Activated CD8-positive, alpha-beta memory T cell treated with anti-CD3 and anti-CD28 coated beads, Interleukin-2, amount 50 U/mL, for 48 hours (primary cell): ENCODE measurements around the gene ZNF282.

Experiments used
- DNase-seq: peaks from one replicate; pipeline ENCODE4 v3.0.0-alpha.2; 2020

Gene ZNF282

DNA sequence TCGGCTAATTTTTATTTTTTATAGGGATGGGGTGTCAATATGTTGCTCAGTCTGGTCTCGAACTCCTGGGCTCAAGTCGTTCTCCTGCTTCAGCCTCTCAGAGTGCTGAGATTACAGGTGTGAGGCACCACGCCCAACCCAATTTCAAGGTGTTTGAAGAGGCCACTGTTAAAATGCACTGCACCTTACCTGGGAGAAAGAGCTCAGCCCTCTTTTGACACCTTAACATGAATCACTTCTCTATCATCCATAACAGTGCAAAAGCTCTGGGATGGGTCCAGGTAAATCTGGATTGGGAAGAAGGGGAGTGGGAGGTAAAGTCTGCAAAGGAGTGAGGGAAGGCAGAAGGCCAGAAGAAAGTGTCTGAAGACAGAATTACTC, 557 bp upstream of the ZNF282 start:
- DNase-seq = no peak

DNA sequence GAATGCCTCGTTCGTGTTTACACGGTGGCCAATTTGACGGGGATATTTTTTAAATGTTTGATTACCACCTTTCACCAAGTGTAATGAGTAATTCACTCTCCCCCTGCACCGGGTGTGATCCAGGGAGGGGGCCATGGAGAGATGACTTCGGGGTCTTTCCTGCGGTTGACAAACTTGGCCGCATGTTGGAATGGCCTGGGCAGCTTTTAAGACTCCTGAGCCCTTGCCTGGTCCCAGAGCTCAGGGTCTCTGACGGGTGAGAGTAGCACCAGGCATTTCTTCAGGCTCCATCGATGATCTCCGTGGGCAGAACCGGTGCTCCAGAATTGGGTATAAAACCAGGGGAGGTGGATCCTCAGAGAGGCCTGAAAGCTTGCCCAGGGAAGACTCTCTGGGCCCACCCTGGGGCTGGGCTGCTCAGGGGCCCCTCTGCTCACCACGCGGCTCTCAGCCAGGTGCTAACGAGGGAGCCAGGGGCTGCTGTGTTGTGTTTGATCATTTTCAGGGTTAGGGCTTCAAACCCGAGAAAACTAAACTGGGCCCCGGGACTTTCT, 882 bp downstream of the ZNF282 start:
- peak; percentile 65 for DNase-seq

DNA sequence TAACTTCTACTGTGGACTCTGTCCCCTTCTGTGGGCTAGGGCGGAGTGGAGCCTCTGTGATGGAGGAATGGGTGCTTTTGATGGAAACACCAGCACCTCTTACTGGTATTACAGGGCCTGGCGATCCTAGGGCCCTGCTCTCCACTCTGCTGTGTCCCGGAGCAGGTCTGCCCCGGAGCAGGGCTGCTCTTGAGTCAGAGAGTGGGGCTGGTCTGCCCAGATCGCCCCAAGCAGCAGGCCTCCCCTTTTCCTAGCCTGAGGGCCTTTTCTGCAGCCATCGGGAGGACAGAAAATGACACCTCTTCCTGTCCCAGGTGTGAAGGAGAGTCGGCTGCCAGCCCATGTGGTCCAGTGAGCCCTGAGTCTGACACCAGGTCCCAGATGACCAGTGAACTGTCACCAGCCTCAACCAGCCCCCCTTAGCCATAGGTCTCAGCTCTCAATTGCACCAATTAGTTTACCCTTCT, 1.4 kb downstream of the ZNF282 start:
- DNase-seq = peak; percentile 63

DNA sequence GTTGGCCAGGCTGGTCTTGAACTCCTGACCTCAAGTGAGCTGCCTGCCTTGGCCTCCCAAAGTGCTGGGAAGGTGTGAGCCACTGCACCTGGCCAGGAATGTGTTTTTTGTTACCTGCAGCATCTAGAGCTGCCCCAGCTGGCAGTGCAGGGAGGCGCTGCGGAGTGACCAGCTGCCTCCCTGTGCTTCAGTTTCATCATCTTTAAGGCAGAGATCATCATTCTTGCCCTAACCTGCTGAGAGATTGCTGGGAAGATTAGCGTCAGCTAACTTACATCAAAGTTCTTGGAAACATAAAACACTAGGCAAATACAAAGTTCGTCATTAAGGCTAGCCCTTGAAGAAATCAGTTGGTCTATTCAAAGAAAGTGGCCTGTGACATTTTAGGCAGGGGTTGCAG, 2.3 kb downstream of the ZNF282 start:
- no peak for DNase-seq

DNA sequence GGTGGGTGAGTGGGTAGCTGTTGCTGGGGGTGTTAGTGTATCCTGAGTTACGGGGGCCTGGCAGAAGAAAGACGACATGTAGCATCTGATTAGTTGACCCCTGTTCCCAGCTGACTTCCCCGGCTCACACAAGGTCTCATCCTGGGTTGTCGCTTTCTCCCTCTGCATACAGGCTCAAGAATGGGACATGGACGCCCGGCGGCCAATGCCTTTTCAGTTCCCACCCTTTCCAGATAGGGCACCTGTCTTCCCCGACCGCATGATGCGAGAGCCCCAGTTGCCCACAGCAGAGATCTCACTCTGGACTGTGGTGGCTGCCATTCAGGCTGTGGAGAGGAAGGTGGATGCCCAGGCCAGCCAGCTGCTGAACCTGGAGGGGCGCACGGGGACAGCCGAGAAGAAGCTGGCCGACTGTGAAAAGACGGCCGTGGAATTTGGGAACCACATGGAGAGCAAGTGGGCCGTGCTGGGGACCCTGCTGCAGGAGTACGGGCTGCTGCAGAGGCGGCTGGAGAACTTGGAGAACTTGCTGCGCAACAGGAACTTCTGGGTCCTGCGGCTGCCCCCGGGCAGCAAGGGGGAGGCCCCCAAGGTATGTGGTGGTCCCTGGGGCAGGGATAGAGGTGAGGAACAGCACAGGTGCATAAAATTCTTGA, 2.9 kb downstream of the ZNF282 start:
- no peak for DNase-seq

DNA sequence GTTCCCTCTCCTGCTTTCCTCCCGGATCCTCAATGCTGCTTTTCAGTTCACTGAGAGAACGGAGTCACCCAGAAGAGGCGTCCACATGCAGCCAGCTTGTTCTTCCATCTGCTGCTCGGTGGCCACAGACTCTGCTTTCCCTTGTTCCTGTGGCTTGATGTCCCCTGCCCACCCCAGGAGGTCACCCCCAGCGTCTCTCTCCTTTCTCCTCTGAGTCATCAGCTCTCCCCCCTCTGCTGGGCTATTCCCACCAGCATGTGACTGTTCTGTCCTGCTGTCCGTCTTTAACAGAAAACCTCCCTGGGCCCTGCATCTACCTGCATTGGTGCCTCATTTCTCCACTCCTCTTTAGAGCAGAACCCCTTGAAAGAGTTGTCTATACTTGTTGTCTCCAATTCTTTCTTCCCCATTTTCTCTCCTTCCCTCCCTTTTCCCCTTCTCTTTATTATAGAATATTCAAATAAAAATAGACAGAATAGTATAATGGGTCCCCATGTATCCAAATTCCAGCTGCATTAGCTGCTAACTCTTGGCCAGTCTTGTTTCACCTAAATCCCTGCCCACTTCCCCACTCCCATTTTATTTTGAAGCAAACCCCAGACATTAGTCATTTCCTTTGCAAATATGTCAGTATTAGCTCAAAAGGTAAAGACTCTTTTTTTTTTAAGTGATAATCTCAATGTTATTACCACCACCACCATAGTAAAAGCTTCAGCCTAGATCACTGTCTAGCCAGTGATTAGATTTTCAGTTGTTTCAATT, 4.1 kb downstream of the ZNF282 start:
- DNase-seq = no peak

DNA sequence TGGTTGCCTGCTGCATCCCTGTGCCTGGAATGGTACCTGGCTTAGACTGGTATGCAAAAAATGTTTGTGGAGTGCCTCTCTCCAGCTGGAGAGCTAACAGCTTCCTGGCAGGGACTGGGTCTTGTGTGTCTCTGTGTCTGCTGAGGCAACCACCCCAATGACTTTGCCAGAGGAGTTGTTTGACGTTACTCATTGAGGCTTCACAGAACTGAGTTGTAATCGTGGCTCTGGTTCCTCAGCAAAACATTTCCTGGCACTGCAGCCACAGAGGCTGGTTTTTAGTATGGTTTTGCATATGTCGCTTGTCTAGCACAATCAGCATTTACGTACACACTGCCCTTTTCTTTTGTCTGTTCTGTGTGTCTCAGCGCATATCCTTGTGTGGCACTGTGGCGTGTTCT, 7.5 kb downstream of the ZNF282 start:
- DNase-seq = no peak

DNA sequence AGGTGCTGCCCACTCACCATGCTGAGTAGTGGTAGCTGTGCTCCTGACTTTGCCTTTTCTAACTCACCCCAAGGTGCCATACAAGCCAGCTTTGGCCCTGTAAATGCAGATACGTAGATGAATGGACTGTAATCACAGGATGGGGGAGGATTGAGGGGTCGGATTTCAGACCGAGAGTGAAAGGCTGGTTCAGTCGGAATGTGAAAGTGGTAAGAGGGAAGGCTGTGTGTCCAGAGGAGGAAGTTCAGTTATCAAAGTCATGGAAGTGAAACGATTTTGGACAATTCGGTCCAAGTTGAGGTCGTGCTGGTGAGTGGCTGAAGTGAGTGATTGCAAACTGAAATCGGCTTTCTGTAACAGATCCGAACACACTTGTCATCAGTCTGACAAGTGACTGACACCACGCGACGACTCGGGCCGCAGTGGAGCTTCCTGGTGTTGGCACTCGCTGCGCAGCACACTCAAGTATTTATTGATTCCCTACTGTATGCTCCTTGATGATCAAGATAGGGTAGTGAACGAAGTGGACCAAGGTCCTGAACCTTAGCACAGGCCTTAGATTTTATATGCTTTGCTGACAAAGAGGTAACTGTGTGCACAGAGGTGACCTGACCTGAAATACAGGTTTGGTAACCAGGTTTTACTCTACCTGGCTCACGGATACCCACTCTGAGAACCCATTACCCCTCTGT, 10.5 kb downstream of the ZNF282 start:
- no peak for DNase-seq

DNA sequence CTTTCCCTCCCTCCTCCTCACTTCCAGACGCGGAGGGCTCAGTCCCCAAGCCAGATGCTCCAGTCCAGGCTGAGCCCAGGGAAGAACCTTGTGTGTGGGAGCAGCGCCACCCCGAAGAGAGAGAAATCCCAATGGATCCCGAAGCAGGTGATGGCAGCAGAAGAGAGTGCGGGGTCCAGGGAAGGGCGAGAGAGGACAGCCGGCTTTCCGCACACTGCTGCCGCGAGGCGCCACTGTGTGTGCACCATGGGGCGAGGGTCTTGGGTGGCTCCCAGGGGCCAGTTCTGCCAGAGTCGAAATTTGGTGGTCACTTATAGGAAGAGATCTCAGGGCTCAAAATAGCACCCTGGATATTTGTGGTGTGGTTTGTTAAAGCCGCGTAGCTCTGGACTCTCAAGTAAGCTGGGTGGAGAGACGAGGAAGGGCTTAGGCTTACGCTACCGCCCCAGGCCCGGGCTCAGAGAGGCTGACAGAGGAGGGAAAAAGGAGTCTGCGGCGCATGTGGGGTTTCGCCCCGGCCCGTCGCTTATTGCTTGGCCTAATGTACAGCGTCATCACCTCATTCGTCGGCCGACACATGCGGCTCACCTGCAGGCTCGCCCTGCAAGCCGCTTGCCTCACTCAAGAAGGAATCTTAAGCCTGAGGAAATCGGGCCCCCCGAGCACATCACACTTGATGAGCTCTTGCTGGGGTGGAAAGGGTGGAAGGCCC, 12.1 kb downstream of the ZNF282 start:
- DNase-seq = no peak

DNA sequence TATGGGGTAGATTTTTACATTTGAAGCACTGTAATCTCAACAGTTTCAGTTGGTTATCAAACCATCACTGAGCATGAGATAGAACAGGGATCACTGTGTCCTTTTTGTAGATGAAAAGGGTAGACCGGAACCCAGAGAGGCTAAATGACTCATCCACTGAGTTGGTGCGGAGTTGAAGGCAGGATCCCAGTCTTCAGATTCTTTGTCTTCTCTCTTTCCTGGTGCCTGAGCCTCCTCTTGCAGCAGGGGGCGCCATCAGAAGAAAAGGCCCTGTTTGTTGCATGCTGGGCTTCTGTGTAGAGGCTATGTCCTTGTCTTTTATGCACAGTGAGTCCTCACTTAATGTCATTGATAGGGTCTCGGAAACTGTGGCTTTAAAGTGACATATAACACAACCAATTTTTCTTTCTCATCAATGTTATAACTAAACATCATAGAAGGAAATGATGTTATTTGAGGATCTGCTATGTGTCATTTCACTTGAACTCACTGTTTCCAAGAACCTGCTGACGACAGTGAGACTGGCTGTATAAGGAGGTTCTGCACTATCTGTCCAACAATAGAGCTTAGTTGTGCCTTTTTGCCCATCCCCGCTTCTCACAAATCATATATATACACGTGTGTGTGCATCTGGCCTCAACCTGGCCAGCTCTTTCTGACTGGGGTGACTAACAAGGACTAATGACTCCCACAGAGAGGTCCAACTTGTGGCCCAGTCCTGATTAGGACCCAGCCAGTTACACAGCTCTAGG, 14.3 kb downstream of the ZNF282 start:
- DNase-seq = peak; percentile 91

DNA sequence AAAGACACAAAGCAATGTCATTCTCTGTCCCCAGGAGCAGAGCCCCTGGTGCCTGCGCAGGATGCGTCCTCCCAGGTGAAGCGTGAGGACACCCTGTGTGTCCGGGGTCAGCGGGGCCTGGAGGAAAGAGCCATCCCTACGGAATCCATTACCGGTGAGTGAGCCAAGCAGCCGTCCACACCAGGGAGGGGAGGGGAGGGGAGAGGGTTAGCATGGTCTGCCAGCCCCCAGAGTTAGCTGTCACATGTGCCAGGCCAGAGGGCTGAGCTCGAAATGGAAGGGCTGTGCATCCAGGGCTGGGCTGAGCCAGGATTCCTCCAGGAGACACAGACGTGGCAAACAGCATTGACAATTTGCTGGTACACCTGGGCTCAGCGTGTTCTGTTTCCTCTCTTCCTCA, 15.2 kb downstream of the ZNF282 start:
- no peak for DNase-seq

DNA sequence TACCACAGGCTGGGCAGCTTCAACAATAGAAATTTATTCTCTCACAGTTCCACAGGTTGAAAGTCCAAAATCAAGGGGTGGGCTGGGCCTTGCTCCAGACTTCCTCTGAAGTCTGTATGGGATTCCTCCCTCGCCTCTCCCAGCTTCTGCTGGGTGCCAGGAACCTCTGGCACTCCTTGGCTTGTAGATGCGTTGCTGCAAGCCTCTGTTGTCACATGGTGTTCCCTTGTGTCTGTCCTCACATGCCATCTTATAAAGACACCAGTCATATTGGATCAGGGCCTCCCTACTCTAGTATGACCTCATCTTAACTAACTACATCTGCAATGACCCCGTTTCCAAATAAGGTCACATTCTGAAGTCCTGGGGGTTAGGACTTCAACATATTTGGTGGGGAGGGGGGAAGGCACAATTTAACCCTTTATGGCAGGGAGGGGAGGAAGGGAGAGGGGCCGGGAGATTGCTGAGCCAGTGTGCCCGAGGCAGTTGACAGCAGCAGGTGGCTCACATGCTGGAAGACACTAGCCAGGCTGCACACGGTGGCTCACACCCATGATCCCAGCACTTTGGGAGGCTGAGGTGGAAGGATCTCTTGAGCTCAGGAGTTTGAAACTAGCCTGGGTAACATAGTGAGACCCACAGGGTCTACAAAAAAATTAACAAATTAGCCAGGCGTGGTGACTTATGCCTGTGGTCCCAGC, 18.8 kb downstream of the ZNF282 start:
- no peak for DNase-seq

DNA sequence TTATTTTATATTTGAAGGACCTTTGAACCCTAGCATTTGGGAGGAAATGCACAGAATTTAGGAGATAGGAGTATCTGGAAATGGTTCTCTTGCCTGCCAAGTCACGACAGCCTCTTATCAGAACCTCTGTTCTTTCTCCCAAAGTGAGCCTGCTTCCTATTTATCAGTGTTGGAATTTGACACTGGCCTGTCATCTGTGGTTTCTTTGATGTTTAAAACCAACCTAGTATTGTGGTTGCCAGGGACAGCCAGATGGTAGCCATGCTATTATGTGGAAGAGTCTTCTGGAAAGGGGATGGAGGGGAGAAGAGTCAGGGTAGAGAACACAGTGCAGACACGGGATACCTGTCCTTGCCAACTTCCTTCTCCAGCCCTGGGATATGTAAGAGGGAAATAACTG, 21.1 kb downstream of the ZNF282 start:
- no peak for DNase-seq

DNA sequence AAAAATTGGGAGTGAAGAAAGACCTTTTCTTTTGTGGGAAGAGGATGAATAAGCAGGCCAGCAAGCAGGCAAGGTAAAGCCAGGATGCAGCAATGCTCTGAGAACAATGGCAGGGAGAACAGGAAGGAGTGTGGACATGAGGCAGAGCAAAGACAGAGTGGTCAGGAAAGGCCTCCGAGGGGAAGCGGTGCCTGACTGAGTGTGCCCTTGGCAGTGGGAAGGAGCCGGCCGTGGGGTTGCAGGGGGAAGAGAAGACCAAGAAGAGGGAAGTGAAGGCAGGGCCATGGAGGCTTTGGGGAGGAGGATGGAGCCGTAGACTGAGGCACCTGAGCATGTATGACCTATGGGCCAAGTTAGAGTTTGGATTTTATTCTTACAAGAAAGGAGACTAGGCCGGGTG, 22.2 kb downstream of the ZNF282 start:
- no peak for DNase-seq

DNA sequence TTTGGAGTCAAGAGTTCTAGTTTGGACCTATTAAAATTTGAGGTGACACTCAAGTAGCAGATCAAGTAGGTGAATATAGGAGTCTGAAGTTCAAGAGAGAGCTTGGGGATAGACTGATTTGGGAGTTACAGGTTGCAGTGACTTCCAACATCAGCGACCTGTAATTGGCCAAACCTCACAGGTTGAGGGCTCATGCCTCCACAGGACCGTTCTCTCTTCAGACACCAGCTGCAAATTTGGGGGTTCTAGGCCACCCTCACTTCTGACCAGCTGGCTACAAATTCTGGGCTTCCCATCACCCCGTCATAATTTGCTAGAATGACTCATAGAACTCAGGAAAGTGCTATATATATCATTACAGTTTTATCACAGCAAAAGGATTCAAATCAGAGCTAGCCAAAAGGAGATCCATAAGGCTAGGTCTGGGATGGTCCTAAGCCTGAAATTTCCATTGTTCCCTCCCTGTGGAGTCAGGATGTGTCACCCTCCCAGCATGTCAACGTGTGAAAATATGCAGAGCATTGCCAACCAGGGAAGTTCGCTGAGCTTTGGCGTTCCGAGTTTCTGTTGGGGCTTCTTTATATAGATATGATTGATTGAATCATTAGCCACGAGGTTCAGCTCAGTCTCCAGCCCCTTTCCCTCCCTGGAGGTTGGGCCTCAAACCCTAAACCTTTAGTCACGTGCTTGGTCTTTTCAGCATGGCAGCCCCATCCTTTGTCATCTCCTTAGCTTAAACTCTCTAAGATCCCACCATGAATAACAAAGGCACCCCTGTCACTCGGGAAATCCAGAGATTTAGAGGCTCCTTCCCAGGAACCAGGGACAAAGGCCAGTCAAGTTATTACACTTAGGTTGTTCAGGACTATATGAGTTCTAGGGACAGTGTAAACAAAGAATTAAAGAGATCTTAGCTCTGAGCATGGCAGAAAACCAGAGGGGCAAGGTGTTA, 23.4 kb downstream of the ZNF282 start:
- no peak for DNase-seq

DNA sequence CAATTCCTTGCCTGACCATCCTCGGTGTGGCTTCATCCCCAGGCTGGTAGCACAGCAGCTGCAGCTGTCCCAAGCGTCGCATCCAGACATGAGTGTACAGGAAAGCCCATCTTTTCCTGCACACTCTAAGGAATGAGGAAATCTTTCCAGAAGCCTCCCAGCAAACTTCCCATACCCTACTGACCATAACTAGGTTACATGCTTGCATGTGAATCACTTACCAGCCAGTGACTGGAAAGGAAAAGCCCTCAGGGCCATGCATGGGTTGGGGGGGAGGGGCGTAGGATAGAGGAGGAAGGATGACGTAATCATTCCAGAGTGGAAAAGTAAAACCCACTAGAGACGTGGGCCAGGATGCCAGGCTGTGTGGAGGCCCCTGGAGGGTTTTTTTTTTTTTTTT, 25.2 kb downstream of the ZNF282 start:
- DNase-seq = no peak

DNA sequence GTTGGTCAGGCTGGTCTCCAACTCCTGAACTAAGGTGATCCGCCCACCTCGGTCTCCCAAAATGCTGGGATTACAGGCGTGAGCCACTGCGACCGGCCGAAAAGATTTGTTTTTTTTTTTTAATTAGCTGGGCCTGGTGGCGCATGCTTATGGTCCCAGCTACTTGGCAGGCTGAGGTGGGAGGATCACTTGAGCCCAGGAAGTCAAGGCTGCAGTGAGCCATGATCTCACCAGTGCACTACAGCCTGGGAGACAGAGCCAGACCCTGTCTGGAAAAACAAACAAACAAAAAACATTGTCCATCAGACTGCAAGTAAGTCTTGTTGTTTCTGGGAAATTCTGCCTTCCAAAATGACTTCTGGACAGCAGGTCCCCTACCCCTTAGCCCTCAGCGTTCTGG, 27.8 kb downstream of the ZNF282 start:
- DNase-seq = no peak

DNA sequence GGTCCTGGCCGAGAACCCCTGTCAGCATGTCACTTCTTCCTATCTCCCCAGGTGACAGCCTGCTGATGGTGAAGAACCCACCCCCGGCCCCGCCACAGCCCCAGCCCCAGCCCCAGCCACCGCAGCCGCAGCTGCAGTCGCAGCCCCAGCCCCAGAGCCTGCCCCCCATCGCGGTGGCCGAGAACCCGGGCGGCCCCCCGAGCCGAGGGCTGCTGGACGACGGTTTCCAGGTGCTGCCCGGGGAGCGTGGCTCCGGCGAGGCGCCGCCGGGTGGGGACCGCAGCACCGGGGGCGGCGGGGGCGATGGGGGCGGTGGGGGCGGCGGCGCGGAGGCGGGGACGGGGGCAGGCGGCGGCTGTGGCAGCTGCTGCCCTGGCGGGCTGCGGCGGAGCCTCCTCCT, 28.4 kb downstream of the ZNF282 start:
- no peak for DNase-seq

DNA sequence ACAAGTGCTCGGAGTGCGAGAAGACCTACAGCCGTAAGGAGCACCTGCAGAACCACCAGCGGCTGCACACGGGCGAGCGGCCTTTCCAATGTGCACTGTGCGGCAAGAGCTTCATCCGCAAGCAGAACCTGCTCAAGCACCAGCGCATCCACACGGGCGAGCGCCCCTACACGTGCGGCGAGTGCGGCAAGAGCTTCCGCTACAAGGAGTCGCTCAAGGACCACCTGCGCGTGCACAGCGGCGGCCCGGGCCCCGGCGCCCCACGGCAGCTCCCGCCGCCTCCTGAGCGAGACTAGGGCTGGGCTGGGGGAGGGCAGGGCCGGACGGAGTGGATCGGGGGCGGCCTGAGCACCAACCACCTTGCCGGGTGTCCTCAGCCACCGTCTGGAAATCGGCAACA, 29.0 kb downstream of the ZNF282 start:
- no peak for DNase-seq

DNA sequence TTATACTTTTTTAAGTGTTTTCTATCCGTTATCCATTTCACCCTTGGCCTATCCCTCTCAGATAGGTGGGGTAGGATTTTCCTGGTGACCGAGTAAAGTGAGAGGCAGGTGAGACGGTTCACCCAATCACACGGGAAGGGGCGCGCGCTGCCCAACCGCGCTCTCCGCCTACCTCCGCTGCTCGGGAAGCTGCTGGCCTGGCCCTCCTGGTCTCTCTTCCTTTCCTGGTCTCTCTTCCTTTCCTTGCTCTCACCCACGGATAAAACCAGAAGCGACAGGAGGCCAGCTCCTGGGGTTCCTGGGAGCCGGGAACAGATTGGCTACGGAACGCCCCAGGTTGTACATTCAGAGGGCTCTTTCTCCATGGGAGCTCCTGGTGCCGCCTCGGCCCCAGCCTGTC, 29.8 kb downstream of the ZNF282 start:
- DNase-seq = no peak

DNA sequence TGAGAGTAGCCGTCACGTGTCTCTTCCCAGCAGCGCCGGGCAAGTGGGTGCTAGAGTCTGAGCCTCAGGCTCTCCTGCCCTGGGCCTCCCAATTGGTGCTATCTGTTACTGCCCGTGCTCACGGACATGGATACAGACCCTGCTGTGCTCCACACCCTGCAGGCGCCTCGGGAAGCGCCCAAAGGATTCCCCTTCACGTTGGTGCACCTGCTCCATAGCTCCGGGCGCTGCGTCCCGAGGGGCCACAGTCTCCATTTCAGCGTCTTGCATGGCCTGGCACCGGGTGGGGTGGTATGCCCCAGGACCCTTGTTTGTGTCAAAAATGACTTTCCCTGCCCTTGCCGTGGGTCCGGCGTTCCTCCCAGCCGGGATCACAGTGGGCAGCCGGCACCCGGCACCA, 30.3 kb downstream of the ZNF282 start:
- no peak for DNase-seq
